HCEC 1CT (cell line): ENCODE data around the gene ANKRD29.

ENCODE experiments used
- DNase-seq: peaks from one replicate; pipeline ENCODE4 v3.0.0-alpha.2; 2017

The ANKRD29 gene

GRCh38 chr18:23643815-23644490, 18.8 kb downstream of the ANKRD29 start:
- no peak for DNase-seq

DNA sequence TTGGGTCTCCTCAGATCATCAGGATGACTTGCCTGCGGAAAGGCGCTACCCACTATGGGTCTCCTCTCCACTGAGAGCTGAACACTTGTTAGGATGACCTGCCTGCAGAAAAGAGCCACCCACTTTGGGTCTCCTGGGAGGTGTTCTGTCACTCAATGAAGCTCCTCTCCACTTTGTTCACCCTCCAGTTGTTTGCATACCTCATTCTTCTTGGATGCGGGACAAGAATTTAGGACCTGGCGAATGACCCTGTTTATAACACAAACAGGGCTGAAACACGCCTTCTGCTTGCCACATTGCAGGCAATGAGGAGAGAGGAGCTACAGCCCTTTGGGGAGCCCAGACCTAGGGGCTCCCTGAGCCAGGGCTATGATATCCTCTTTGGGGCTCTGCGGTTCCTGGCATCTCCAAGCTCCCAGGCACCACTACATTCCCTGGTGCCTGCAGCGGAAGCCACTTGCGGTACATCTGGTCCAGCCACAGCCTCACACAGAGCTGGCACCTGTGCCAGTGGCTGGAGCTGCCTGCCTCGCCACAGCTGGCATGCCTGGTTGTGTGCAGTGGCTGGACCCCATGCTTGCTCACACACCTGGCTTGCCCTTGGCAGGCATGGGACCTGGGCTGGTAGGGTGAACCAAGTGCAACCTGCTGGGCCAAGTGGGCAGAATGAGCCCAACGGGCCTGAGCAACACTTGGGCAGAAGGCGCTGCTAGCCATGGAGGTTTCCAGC, 20.6 kb downstream of the ANKRD29 start:
- DNase-seq: no peak

GRCh38 chr18:23641143-23641720, 21.5 kb downstream of the ANKRD29 start:
- DNase-seq: no peak

GRCh38 chr18:23640052-23640451, 22.7 kb downstream of the ANKRD29 start:
- DNase-seq: no peak

DNA sequence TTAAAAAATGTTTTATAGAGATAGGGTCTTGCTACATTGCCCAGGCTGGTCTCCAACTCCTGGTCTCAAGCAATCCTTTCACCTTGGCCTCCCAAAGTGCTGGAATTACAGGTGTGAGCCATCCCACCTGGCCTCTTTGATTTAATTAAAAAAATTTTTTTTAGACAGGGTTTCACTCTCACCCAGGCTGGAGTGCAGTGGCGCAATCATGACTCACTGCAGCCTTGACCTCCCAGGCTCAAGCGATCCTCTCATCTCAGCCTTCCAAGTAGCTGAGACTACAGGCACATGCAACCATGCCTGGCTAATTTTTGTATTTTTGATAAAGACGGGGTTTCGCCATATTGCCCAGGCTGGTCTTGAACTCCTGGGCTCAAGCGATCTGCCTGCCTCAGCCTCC, 26.3 kb downstream of the ANKRD29 start:
- peak; percentile 44 for DNase-seq

DNA sequence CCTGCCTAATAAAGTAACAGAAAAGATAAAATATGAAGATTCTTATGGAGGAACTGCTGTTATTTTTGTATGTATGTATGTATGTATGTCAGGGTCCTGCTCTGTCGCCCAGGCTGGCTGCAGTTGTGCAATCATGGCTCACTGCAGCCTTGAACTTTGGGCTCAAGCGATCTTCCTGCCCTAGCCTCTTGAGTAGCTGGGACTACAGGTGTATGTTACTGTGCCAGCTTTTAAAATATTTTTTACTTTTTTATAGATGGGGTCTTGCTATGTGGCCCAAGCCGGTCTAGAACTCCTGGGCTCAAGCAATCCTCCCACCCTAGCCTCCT, 26.7 kb downstream of the ANKRD29 start:
- DNase-seq: no peak

DNA sequence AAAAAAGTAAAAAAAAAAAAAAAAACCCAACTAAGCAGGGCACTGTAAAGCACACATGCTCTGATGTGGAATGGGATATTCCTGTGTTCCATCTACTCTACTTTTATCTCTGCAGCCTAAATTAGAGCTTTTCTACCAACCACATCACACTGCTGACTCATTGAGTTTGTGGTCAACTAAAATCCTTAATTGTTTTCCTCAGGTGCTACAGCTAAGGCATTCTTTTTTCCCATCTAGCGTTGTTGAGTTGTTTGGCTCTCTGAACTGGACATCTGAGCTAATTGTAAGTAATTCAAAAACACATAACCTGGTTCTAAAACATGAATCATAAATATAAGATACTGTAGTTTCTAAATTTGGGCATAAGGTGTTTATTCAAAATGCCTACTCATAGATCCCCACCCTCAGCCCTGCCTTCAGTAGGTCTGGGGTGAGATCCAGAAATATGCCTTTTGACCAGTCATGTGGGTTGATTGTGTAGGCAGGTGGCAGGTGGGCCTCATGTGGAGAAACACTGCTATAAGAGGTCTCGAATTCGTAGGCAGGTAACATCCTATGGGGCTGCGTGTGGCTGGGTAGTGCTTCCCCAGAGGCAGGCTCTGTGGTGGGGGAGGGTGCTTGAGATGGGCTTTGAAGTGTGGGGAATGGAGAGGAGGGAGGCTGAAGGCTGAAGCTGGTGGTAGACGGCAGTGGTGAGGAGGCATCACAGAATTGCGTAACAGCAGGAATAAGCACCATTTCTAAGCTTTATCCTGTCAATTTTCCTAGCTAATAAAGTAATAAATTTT, 27.2 kb downstream of the ANKRD29 start:
- peak; percentile 32 for DNase-seq

DNA sequence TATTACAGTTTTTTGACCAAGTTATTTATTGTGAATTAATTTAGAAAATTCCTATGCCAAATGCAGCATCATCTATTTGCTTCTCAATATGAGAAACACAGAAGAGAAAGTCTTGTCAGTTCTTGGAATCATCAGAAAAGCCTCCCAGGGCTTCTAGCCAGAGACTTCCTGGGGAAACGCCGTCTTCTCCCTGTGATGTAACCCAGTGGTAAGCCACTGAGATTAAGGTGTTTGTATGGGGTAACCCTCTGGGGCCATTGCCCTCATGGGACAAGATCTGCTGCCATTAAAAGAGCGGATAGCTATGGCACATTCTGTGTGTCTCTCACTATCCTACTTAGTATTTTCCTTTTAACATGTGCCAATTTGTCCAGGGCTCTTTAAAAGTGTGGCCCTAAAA, 28.0 kb downstream of the ANKRD29 start:
- no peak for DNase-seq

DNA sequence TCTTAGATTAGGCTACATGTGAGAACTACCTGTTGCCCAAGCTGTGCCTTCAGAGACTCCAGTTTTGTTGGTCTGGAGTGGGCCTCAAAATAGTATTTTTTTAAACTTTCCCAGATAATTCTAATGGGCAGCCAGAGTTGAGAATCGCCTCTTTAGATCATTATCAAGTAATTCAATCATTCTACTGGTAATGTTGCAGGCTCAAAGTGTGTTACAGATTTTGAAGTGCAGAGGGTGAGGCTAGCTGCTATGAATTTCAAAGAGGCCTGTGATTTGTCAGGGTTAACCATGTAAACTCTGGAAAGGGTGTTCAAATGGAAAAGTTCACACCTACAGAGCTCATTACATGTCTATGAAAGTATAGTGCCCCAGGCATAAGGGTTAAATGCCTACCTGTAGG, 30.1 kb downstream of the ANKRD29 start:
- no peak for DNase-seq

DNA sequence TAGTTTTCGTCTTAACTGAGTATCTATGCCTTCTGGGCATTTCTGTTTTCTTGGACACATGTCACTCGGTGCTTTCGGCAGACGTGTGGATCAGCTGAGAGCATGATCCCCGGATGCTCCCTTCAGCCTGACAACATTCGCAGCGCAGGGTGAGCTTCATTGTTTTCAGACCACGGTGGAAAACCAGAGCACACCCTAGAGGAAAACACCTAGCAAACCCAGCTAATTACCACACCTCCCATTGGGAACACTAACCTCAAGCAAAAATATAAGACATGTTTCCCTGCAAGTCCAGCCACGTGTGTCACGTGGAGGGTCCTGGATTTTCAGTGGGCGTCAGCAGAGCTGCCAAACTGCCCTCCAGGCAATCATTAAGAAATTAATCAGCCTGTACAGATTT, 31.0 kb downstream of the ANKRD29 start:
- DNase-seq: no peak

DNA sequence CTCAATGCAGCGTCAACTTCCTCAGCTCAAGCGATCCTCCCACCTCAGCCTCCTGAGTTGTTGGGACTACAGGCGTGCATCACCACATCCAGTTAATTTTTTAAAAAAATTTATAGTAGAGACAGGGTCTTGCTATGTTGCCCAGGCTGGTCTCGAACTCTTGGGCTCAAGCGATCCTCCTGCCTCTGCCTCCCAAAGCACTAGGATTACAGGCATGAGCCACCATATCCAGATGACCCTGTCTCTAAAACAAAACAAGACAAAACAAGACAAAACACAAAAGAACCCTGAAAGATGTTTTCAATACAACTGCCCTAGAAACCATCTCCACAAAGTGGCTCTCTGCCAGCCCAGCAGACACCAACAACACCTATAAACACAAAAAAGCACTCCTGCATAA, 31.4 kb downstream of the ANKRD29 start:
- no peak for DNase-seq

DNA sequence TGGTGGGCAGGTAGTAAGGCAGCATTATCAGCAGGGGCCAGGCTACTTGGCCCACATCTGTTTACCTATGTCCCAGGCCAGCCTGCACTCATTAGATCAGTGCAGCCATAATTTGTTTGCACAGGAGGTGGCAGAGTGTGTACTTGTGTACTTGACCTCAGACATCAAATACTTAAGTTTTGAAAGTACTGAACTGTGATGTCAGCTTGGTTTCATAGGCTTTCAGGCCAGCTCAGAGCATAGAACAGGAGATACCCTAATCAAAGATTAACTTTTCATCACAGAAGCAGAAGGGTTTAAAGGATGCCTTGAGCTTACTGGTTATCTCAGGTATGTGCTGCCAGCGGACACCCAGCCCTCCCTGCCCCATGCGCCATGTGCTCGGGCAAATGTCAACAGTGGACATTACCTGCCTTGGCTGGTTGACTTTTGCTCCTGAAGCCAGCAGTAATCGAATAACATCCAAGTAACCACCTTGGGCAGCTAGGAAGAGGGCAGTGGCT, 33.2 kb downstream of the ANKRD29 start:
- no peak for DNase-seq

DNA sequence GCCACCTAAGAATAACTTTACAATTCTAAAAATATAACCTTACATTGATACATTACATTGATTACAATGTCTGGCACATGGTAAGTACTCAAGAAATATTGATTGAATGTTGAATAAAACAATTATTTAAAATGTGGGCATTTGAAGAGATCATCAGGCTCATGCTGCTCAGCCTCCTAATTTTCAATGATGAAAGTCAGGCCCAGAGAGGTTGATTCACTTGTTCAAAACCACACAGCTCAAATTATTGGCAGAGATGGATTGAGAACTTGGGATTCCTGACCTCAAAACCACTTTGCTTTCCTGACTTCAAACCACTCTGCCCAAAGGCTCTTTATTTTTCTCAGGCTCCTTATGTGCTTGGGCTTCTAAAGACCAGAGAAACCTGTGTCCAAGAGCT, 34.7 kb downstream of the ANKRD29 start:
- DNase-seq: no peak

GRCh38 chr18:23627321-23627720, 35.4 kb downstream of the ANKRD29 start:
- peak; percentile 90 for DNase-seq

GRCh38 chr18:23626451-23627279, 36.0 kb downstream of the ANKRD29 start:
- DNase-seq: peak; percentile 88

DNA sequence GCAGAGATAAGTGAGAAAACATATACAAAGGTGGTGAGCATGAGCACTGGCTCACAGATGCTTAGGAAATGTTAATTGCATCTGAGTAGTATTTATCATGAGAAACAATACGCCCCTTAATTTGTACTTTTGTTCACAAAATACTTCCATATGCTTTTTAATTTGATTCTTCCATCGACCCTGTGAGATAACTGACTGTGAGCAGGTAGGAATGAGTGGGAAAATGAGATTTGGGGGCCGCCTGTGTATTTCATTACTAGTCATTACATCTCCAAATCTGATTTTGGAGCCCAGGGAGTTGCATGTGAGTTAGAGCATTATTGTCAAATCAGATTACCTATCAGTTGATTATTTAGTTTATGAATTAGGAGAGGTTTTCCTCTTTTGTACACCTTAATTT, 39.7 kb downstream of the ANKRD29 start:
- DNase-seq: no peak

DNA sequence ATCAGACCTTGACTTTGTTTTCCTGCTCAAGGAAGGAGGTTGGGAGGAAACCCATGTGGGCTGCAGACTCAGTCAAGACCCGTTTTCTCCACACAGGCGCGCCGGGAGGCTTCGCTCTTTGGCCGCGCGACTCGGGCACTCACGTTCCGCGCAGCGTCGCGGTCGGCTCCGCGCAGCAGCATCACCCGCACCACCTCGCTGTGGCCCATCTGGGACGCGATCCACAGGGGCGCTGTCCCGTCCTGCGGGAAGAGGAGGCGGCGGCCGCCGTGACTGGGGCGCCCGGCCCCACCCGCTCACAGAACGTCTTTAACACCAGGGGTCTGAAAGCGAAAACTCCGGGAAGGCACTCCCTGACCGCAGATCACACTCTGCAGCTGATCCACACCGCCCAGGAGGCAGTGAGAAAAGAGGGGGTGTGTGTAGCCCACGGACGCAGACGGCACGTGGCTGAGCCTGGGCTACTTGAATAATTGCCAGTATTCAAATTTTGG, 43.3 kb downstream of the ANKRD29 start:
- no peak for DNase-seq

GRCh38 chr18:23618862-23619387, 43.8 kb downstream of the ANKRD29 start:
- DNase-seq: no peak

DNA sequence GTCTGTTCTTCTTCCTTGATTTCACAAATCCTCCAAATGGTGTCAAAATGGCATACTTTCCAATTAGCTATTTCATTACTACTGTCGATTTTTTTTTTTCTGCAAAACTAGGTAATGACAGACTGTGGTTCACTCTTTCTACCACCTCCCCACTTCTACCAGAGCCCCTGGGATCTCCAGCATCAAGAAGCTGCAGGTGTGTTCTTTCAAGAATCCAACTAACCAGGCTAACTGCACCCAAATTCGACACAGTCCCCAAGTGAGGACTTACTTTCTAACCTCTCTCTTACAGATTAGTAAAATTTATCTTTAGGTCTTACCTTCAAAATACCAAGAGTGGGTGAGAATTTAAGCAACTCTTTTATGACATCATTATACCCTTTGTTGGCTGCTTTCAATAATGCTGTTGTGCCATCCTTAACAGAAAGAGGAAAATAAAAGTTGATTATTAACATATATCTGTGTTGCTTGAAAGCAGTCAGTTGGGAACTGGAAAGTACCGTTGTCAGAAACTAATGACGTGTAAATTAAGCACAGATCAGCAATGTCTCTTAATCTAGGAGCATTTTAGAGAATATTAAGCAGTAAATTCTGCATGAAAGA, 45.2 kb downstream of the ANKRD29 start:
- DNase-seq: no peak

- no peak for DNase-seq
Observed at GRCh38 chr18:23616258-23616657, 46.5 kb downstream of the ANKRD29 start.

DNA sequence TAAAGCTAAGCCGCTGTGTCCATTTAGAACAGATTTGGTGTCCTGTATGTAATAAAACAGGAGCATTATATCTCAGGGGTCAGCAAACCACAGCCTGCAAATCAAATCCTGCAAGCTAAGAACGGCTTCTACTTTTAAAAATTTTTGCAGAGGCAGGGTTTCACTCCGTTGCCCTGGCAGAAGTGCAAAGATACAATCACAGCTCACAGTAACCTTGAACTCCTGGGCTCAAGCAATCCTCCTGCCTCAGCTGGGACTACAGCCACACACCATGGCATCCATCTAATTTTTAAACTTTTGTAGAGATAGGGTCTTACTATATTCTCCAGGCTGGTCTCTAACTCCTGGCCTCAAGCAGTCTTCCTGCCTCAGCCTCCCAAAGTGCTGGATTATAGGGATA, 47.8 kb downstream of the ANKRD29 start:
- no peak for DNase-seq

DNA sequence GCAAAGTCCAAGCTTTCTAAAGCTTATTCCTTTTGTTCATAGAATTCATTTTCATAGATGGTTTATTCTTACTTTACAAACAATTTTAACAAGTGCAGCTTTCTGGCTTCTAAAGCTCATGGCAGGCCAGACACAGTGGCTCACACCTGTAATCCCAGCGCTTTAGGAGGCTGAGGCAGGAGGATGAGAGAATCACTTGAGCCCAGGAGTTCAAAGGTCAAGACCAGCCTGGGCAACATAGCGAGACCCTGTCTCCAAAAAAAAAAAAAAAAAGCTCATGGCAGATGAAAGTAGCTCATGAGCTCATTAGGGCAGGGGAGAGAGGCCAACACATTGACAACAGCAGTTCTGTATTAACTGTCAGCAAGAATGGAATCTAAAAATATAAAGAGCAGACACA, 48.3 kb downstream of the ANKRD29 start:
- no peak for DNase-seq
